Measurements from ENCODE around the gene RIOK3. TPM values are rescaled to one million over a fixed set of nuclear protein-coding genes. Genes with fewer than 3 reads are reported as not detected.

The RIOK3 gene
- total RNA-seq, 2 experiments from 2014 or later: 62.8 to 72.6 TPM

Other genes starting within 250 kb of the RIOK3 start
- gene RMC1, start 50.2 kb downstream of the RIOK3 start, total RNA-seq: 10 to 100 TPM; 55.8 to 58.3 TPM
- 10 to 100 TPM; 54.5 to 55.3 TPM for gene NPC1, start 133.2 kb downstream of the RIOK3 start, total RNA-seq
- not detected for gene ANKRD29, start 209.6 kb downstream of the RIOK3 start, total RNA-seq
- gene LAMA3, start 236.2 kb downstream of the RIOK3 start, total RNA-seq: under 1 TPM; 0.14 to 0.19 TPM

All from activated naive CD8-positive, alpha-beta T cell treated with anti-CD3 and anti-CD28 coated beads, Interleukin-2, amount 10 ng/mL, durations not matched to agents 7 days and 5 days (primary cell).